Endothelial cell (in vitro differentiated cells): Measurements from ENCODE around the gene SERPINA1. TPM values are rescaled to one million over a fixed set of nuclear protein-coding genes. Genes with fewer than 3 reads are reported as not detected.

ENCODE experiments used
- DNase-seq: peaks from one replicate; pipeline ENCODE4 v3.0.0; 2021; ENCODE audit warnings: low spot score
- H3K27ac Mint-ChIP-seq: one replicate; pipeline ENCODE4 v1.8.0; 2021; ENCODE audit warnings: mixed read lengths, inconsistent platforms; ENCODE audit not compliant: unreplicated experiment
- H3K27me3 Mint-ChIP-seq: one replicate; pipeline ENCODE4 v1.8.0; 2021; ENCODE audit warnings: mild to moderate bottlenecking, moderate library complexity, mixed read lengths, inconsistent platforms; ENCODE audit not compliant: unreplicated experiment
- H3K36me3 Mint-ChIP-seq: one replicate; pipeline ENCODE4 v1.8.0; 2021; ENCODE audit warnings: mild to moderate bottlenecking, low read depth, mixed read lengths, inconsistent platforms; ENCODE audit not compliant: unreplicated experiment
- H3K4me1 Mint-ChIP-seq: one replicate; pipeline ENCODE4 v1.8.0; 2021; ENCODE audit warnings: mild to moderate bottlenecking, mixed read lengths, inconsistent platforms; ENCODE audit not compliant: unreplicated experiment
- H3K4me3 Mint-ChIP-seq: one replicate; pipeline ENCODE4 v1.8.0; 2021; ENCODE audit warnings: mild to moderate bottlenecking, mixed read lengths, inconsistent platforms; ENCODE audit not compliant: unreplicated experiment
- H3K9me3 Mint-ChIP-seq: one replicate; pipeline ENCODE4 v1.8.0; 2021; ENCODE audit warnings: mixed read lengths, inconsistent platforms; ENCODE audit not compliant: unreplicated experiment
- total RNA-seq: library from RNA; stranded (reverse); fragmentation: NEBNext Ultra II Directional; extraction: Animal tissue kit (Norgen Biotek cat#: 25700); gene quantifications from one replicate; pipeline ENCODE4 v1.2.1, GENCODE V29; 2021; ENCODE audit not compliant: unreplicated experiment
- TF ChIP-seq, protein P1 (sequence below): fragments of 200-600 bp; sonication (generic); IDR thresholded peaks from one replicate; pipeline ENCODE4 v1.5.0; 2021; ENCODE audit warnings: antibody characterized with exemption; ENCODE audit not compliant: unreplicated experiment

SERPINA1 gene
- total RNA-seq, 1 donor from 2014 or later = not detected

DNA sequence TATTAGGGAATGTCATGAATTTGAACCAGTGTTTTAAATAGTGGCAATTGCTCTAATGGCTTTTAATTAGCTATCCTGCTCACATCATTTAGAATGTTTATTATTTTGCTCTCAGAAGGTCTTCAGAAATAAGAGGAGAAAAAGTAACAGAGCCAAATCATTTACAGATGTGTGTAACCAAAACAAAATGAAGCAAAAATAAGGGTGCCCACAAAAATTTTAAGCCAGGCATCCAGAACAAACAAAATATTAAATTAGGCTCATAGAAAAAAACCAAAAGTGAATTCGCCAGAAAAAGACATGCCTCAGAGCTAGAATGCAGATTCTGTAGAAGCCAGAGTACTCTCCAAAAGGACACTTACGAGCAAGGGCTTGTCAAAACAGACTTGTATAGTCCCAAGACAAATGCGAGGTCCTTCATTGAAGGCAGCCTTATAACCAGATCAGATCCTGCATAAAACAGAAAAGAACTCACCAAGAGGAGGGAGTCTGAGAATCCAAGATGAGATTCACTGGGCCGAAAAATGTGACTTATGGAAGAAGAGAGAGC is 20.2 kb upstream of the SERPINA1 start:
- no peak overlapping the region for H3K4me3 Mint-ChIP-seq
- H3K9me3 Mint-ChIP-seq = no peaks in the 10 kb centered on the region
- H3K27ac Mint-ChIP-seq = no peak overlapping the region
- DNase-seq = no peak
- H3K4me1 Mint-ChIP-seq = no peaks in the 10 kb centered on the region
- H3K27me3 Mint-ChIP-seq = no peaks in the 10 kb centered on the region
- no peaks in the 10 kb centered on the region for H3K36me3 Mint-ChIP-seq
- TF ChIP-seq, protein P1, sequence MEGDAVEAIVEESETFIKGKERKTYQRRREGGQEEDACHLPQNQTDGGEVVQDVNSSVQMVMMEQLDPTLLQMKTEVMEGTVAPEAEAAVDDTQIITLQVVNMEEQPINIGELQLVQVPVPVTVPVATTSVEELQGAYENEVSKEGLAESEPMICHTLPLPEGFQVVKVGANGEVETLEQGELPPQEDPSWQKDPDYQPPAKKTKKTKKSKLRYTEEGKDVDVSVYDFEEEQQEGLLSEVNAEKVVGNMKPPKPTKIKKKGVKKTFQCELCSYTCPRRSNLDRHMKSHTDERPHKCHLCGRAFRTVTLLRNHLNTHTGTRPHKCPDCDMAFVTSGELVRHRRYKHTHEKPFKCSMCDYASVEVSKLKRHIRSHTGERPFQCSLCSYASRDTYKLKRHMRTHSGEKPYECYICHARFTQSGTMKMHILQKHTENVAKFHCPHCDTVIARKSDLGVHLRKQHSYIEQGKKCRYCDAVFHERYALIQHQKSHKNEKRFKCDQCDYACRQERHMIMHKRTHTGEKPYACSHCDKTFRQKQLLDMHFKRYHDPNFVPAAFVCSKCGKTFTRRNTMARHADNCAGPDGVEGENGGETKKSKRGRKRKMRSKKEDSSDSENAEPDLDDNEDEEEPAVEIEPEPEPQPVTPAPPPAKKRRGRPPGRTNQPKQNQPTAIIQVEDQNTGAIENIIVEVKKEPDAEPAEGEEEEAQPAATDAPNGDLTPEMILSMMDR = no peak

DNA sequence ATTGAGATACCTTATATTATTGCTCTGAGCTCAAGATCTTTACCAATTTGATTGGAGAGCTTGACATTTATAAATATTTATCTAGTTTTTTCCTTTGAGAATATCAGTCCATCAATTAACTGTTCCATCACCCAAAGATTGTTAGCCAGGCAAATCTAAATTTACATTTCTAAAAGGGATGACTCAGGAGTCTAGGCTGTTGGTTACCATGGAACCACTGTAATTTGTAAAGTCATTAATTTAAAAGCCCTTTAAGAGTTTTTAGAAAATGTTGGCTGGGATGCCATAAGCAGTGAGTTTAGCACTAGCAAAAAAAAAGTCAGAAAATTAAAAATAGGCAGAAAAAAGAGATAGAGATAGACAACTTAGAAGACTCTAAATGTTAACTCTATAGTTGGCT is 19.5 kb upstream of the SERPINA1 start:
- no peak overlapping the region for H3K27ac Mint-ChIP-seq
- no peak overlapping the region for H3K4me3 Mint-ChIP-seq
- H3K27me3 Mint-ChIP-seq = no peaks in the 10 kb centered on the region
- TF ChIP-seq, protein P1 = no peak
- H3K4me1 Mint-ChIP-seq = no peaks in the 10 kb centered on the region
- H3K9me3 Mint-ChIP-seq = no peaks in the 10 kb centered on the region
- H3K36me3 Mint-ChIP-seq = no peaks in the 10 kb centered on the region
- DNase-seq = no peak

DNA sequence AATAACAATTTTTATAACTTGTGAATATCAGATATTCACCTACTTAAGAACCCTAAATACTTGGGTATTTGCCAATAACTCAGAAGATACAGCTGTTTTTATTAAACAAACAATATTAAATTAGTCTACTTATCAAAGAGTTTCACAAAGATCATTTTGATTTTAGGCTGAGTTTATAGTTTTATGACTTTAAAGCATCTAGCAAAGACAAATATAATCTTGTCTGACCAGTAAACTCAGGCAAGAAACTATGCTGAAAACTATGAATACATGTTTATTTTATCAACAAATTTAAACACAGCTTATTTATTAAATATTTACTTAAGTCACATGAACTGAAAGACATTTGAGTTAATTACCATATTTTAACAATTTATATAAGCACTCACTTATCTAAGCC is 18.5 kb upstream of the SERPINA1 start:
- no peak overlapping the region for H3K27ac Mint-ChIP-seq
- TF ChIP-seq, protein P1 = no peak
- H3K36me3 Mint-ChIP-seq = no peaks in the 10 kb centered on the region
- H3K4me1 Mint-ChIP-seq = no peaks in the 10 kb centered on the region
- no peak for DNase-seq
- H3K27me3 Mint-ChIP-seq = no peaks in the 10 kb centered on the region
- no peaks in the 10 kb centered on the region for H3K9me3 Mint-ChIP-seq
- H3K4me3 Mint-ChIP-seq = no peak overlapping the region

DNA sequence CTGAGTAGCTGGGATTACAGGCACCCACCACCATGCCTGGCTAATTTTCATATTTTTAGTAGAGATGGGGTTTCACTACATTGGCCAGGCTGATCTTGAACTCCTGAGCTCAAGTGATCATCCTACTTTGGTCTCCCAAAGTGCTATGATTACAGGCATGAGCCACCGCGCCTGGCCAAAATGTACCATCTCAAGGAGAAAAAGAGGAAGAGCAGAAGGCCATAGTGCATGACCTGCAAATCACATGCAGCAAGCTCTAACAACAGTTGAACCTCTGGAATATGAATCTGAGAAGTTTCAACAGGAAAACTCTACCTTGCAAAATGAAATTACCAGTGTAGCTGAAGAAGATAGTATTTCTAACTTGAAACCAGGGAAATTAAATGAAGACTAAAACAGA is 17.1 kb upstream of the SERPINA1 start:
- Mint-ChIP-seq H3K4me3 (no peak overlapping the region), H3K4me1 (no peaks in the 10 kb centered on the region), H3K27me3 (no peaks in the 10 kb centered on the region), H3K27ac (no peak overlapping the region), H3K9me3 (no peaks in the 10 kb centered on the region), H3K36me3 (no peaks in the 10 kb centered on the region)
- TF ChIP-seq, protein P1 = no peak
- no peak for DNase-seq

DNA sequence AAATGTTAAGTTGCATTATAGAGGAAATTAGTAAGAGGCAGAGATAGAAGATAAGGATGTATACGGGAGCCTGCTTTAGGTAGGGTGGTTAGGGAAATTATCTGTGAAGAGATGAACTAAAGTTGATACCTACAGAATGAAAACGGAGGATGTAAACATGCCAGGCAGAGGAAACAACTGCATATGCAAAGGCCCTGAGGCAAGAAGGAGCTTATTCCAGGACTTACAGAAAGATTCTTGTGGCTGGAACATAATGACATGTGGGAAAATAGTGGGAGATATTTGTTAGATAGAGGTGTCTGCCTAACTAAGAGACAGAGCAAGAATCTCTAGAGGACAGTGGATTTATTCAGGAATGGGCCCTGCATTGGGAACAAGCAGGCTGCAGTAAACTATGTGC is 16.2 kb upstream of the SERPINA1 start:
- Mint-ChIP-seq H3K4me1 (no peaks in the 10 kb centered on the region), H3K9me3 (no peaks in the 10 kb centered on the region), H3K27me3 (no peaks in the 10 kb centered on the region), H3K36me3 (no peaks in the 10 kb centered on the region), H3K27ac (no peak overlapping the region), H3K4me3 (no peak overlapping the region)
- DNase-seq = no peak
- TF ChIP-seq, protein P1 = no peak
